Stimulated activated CD8-positive, alpha-beta memory T cell treated with anti-CD3 and anti-CD28 coated beads, Interleukin-2, amount 100 ng/mL, for 48 hours (primary cell): ENCODE measurements around the gene FAM219A.

Experiments used
- DNase-seq, 2 donors: peaks; one replicate each; pipeline ENCODE4 v3.0.0-alpha.2; 2020; ENCODE audit warnings: low read depth in 2 of 2

The FAM219A gene

GRCh38 chr9:34400686-34401602 lies 57.4 kb downstream of the FAM219A start:
- no peak for DNase-seq

GRCh38 chr9:34400275-34400674 lies 58.1 kb downstream of the FAM219A start:
- DNase-seq, result no peak

GRCh38 chr9:34399729-34400128 lies 58.6 kb downstream of the FAM219A start:
- DNase-seq, result no peak

GRCh38 chr9:34398875-34399274 lies 59.5 kb downstream of the FAM219A start:
- no peak for DNase-seq

GRCh38 chr9:34396276-34397214 lies 61.8 kb downstream of the FAM219A start:
- no peak for DNase-seq

- DNase-seq, result no peak
Observed at GRCh38 chr9:34392511-34392910, 65.9 kb downstream of the FAM219A start.

GRCh38 chr9:34387239-34387638 lies 71.1 kb downstream of the FAM219A start:
- no peak for DNase-seq

- DNase-seq, result no peak
Observed at GRCh38 chr9:34386656-34387055, 71.7 kb downstream of the FAM219A start.

GRCh38 chr9:34385561-34386230 lies 72.7 kb downstream of the FAM219A start:
- DNase-seq, result no peak

- DNase-seq, result no peak
Observed at GRCh38 chr9:34384368-34385165, 73.8 kb downstream of the FAM219A start.

- no peak for DNase-seq
Observed at GRCh38 chr9:34383904-34384303, 74.5 kb downstream of the FAM219A start.

- no peak for DNase-seq
Observed at GRCh38 chr9:34382879-34383278, 75.5 kb downstream of the FAM219A start.

- DNase-seq, result no peak
Observed at GRCh38 chr9:34382054-34382453, 76.3 kb downstream of the FAM219A start.

- no peak for DNase-seq
Observed at GRCh38 chr9:34381323-34381722, 77.0 kb downstream of the FAM219A start.

- peak; percentile 62 to 71 for DNase-seq
Observed at GRCh38 chr9:34380511-34381315, 77.7 kb downstream of the FAM219A start.

GRCh38 chr9:34380034-34380510 lies 78.3 kb downstream of the FAM219A start:
- no peak for DNase-seq

GRCh38 chr9:34379334-34380033 lies 78.9 kb downstream of the FAM219A start:
- peak; percentile 82 to 84 for DNase-seq

- DNase-seq, result no peak
Observed at GRCh38 chr9:34378376-34379060, 79.9 kb downstream of the FAM219A start.

- no peak for DNase-seq
Observed at GRCh38 chr9:34377404-34377746, 81.0 kb downstream of the FAM219A start.
